Measurements from ENCODE around the gene PTPRM.

The PTPRM gene

DNA sequence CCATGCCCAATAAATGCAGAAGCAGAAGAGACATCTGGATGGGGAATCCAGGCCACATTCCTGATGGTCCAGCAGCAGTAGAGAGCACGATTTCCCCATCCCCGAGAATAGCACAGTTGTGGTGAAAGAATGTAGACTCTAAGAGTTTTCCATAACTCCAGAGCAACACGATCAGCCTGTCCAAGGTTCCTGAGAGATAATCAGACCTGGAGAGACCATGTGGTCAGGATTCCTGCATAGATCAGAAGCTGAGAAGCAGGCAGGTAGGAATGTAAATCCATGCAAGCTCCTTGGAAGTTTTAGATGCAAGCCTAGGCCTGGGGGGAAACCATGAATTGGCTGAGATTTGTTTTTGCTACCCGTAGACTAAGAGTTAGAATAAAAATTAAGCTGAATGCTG is 34.2 kb upstream of the PTPRM start:
- no peak overlapping the region for H3K27ac ChIP-seq
- TF ChIP-seq, protein P1, sequence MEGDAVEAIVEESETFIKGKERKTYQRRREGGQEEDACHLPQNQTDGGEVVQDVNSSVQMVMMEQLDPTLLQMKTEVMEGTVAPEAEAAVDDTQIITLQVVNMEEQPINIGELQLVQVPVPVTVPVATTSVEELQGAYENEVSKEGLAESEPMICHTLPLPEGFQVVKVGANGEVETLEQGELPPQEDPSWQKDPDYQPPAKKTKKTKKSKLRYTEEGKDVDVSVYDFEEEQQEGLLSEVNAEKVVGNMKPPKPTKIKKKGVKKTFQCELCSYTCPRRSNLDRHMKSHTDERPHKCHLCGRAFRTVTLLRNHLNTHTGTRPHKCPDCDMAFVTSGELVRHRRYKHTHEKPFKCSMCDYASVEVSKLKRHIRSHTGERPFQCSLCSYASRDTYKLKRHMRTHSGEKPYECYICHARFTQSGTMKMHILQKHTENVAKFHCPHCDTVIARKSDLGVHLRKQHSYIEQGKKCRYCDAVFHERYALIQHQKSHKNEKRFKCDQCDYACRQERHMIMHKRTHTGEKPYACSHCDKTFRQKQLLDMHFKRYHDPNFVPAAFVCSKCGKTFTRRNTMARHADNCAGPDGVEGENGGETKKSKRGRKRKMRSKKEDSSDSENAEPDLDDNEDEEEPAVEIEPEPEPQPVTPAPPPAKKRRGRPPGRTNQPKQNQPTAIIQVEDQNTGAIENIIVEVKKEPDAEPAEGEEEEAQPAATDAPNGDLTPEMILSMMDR (conservative IDR thresholded peaks at IDR 0.05; ENCODE audit: low read depth), result no peak
- POLR2A ChIA-PET (ENCODE audit: low non-redundant PET), result no interaction called here
- CTCF ChIA-PET, result interaction anchor here (0.9 to 1.1 kb wide), 2 partner anchors 9 to 34 kb away, joined by 4 to 5 read pairs; no protein-coding TSS in a partner anchor
- DNase-seq (ENCODE audit: low spot score), result no peak

DNA sequence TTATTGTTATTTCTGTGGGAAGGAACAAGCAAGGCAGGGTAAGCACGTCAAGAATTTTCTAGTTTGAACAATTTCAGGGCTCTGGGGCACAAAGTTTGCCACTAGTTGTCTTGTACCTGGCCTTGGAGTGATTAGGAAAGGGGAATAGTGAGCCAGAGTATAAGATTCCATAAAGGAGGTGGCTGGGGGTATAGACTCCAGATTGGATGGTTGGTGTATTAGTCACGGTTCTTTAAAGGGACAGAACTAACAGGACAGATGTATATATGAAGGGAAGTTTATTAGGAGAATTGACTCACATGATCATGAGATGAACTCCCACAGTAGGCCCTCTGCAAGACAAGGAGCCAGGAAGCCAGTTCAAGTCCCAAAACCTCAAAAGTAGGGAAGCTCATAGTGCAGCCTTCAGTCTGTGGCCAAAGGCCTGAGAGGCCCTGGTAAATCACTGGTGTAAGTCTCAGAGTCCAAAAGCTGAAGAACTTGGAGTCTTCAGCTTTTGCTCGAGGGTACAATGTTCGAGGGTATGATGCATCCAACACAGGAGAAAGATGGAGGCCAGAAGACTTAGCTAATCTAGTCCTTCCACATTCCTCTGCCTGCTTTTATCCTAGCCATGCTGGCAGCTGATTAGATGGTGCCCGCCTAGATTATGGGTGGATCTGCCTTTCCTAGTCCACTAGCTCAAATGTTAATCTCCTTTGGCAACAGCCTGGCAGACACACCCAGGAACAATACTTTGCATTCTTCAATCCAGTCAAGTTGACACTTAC is 31.5 kb upstream of the PTPRM start:
- DNase-seq (ENCODE audit: low spot score), result peak; percentile 52
- ChIA-PET CTCF (interaction anchor here (0.6 kb wide), 1 partner anchor 315 kb away, joined by 3 read pairs; no protein-coding TSS in a partner anchor), POLR2A (ENCODE audit: low non-redundant PET) (no interaction called here)
- no peak overlapping the region for H3K27ac ChIP-seq
- TF ChIP-seq, protein P1 (conservative IDR thresholded peaks at IDR 0.05; ENCODE audit: low read depth), result no peak

DNA sequence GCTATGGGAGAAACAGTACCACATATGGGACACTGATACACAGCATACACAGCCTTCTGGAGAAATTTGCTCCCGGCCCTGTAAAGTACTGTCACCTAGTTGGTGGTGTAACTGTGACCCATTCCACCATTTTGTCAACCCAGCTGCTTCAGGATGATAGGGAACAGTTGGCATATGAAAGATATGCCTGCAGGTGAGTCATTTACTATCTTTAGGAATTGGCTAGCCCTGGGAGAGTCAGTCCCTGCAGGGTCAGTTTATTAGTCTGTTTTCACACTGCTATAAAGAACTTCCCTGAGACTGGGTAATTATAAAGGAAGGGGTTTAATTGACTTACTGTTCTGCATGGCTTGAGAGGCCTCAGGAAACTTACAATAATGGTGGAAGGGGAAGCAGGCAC is 30.0 kb upstream of the PTPRM start:
- CTCF ChIA-PET, result no interaction called here
- POLR2A ChIA-PET (ENCODE audit: low non-redundant PET), result no interaction called here
- no peak overlapping the region for H3K27ac ChIP-seq
- no peak for DNase-seq (ENCODE audit: low spot score)
- TF ChIP-seq, protein P1 (conservative IDR thresholded peaks at IDR 0.05; ENCODE audit: low read depth), result no peak

DNA sequence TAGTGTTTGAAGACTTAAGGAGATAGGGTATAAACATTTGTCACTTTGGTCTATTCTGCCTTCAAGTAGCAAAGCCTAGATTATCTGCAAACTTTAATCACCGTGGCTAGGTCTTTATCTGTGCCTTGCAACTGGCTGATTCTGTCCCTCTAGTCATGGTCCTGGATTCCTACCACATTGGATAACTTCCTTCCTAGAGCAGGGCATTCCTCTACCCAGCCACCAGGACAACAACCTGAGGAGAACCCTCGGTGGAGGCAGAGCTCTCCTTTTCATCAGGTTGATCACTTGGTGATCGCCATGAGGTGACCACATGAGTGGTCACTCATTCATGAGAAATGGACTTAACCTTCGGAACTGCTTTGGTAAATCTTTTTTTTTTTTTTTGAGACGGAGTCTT is 25.3 kb upstream of the PTPRM start:
- ChIA-PET POLR2A (ENCODE audit: low non-redundant PET) (no interaction called here), CTCF (interaction anchor here (1.1 kb wide), 1 partner anchor 25 kb away, joined by 3 read pairs; the partner anchor contains the start of gene PTPRM)
- DNase-seq (ENCODE audit: low spot score), result no peak
- H3K27ac ChIP-seq, result no peak overlapping the region
- TF ChIP-seq, protein P1 (conservative IDR thresholded peaks at IDR 0.05; ENCODE audit: low read depth), result no peak

DNA sequence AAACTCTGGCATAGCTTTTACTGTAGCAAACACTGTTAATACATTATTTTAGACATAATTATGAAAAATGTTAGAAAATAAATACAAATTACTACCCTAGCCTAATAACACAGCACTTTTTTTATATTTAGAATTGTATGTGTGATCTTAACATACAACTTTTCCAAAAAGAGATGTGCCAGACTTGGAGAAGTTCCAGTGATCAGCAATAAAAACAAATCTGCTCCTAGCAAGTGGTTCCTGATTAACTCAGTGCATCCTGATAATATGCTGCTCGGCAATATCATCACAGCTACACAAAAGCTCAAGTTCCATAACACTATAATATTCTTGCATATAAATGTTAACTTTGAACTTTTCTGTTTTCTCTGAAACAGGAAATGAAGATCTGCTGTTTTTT is 22.4 kb upstream of the PTPRM start:
- H3K27ac ChIP-seq, result no peak overlapping the region
- TF ChIP-seq, protein P1 (conservative IDR thresholded peaks at IDR 0.05; ENCODE audit: low read depth), result no peak
- ChIA-PET POLR2A (ENCODE audit: low non-redundant PET) (no interaction called here), CTCF (interaction anchor here (2.1 kb wide), 1 partner anchor 22 kb away, joined by 10 read pairs; the partner anchor contains the start of gene PTPRM)
- no peak for DNase-seq (ENCODE audit: low spot score)

DNA sequence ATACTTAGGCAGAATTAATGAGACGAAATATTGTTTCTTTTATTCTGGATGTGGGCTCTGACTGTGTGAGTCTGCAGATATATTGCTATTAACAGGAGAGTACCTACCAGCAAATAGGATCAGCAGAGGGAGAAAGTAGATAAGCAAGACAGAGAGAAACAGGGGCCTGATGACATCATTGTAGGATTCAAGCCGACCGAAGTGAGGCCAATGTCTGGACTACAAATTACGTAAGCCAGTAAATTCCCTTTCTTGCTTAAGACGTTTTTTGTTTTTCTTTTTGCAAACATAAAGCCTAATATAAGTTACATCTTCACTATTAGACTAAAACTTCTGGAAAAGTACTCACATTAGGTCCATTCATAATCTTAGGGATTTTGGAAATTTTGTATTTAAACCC is 21.4 kb upstream of the PTPRM start:
- ChIA-PET POLR2A (ENCODE audit: low non-redundant PET) (no interaction called here), CTCF (no interaction called here)
- no peak overlapping the region for H3K27ac ChIP-seq
- no peak for DNase-seq (ENCODE audit: low spot score)
- TF ChIP-seq, protein P1 (conservative IDR thresholded peaks at IDR 0.05; ENCODE audit: low read depth), result no peak

Data from RWPE1 (cell line).